ENCODE data around the gene RNASEH1.

The RNASEH1 gene

DNA sequence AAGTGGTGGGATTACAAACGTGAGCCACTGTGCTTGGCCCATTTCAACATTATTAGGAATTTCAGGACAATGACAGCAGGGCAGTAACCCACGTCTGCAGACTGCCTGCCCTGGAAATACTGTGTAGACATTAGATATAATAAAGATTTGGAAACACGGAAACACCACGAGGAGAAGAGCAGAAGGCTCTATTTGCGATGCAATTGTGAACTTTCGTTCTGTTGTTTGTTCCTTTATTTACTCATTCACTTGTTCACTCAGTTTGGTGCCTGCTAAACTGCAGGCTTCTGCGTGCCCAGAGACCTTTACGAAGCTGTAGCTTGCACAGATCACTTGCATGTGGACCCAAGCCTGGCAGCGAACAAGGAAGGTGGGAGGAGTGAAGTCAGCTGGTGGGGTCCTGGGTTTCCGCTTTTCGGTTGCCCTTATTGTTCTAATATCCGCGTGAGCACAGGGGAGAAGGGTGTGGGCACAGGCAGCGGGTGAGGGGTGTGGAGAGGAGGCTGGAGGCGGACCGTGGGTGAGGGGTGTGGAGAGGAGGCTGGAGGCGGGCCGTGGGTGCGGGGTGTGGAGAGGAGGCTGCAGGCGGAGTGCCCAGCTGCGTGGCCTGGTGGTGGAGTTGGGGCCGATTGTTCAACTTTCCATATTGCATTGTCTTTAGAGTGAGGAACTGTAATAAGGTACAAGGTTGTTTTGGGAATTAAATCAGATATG lies 40.2 kb upstream of the RNASEH1 start:
- no peak for DNase-seq (ENCODE audit: low spot score)
- Mint-ChIP-seq H3K27me3 (ENCODE audit: low read depth) (peaks cover 3% of the 10 kb centered on the region), H3K4me1 (ENCODE audit: low read depth) (peaks cover 3% of the 10 kb centered on the region), H3K9me3 (no peaks in the 10 kb centered on the region), H3K36me3 (ENCODE audit: low read depth) (no peaks in the 10 kb centered on the region), H3K4me3 (no peak overlapping the region), H3K27ac (no peak overlapping the region)

DNA sequence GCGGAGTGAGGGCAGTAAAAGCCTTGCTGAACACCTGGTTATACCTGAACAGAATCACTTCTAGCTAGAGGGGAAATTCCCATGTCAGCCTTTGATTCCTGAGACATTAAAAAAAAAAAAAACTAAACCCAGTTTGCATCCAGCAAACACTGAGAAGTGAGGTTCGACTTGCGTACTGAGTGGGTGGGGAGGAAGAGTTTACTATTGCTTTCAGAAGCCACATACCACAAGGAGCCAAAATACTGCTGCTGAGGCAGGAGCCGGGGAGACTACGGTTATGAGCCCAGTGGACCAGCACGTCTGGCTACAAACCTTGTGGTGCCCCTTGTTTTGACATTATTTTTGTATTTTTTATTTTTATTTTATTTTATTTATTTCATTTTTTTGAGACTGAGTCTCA lies 39.4 kb upstream of the RNASEH1 start:
- Mint-ChIP-seq H3K27me3 (ENCODE audit: low read depth) (peaks cover 3% of the 10 kb centered on the region), H3K4me1 (ENCODE audit: low read depth) (peaks cover 3% of the 10 kb centered on the region), H3K36me3 (ENCODE audit: low read depth) (no peaks in the 10 kb centered on the region), H3K9me3 (no peaks in the 10 kb centered on the region), H3K27ac (no peak overlapping the region), H3K4me3 (no peak overlapping the region)
- peak; percentile 31 for DNase-seq (ENCODE audit: low spot score)

GRCh38 chr2:3596901-3597417 lies 38.8 kb upstream of the RNASEH1 start:
- Mint-ChIP-seq H3K27ac (no peak overlapping the region), H3K4me3 (no peak overlapping the region), H3K4me1 (ENCODE audit: low read depth) (peaks cover 3% of the 10 kb centered on the region), H3K36me3 (ENCODE audit: low read depth) (no peaks in the 10 kb centered on the region), H3K9me3 (no peaks in the 10 kb centered on the region), H3K27me3 (ENCODE audit: low read depth) (peaks cover 3% of the 10 kb centered on the region)
- no peak for DNase-seq (ENCODE audit: low spot score)

GRCh38 chr2:3595985-3596384 lies 37.9 kb upstream of the RNASEH1 start:
- Mint-ChIP-seq H3K36me3 (ENCODE audit: low read depth) (no peaks in the 10 kb centered on the region), H3K4me3 (no peak overlapping the region), H3K4me1 (ENCODE audit: low read depth) (peaks cover 3% of the 10 kb centered on the region), H3K27me3 (ENCODE audit: low read depth) (peaks cover 3% of the 10 kb centered on the region), H3K9me3 (no peaks in the 10 kb centered on the region), H3K27ac (no peak overlapping the region)
- DNase-seq (ENCODE audit: low spot score), result peak; percentile 50

GRCh38 chr2:3595404-3595803 lies 37.3 kb upstream of the RNASEH1 start:
- Mint-ChIP-seq H3K4me3 (no peak overlapping the region), H3K27ac (no peak overlapping the region), H3K27me3 (ENCODE audit: low read depth) (peaks cover 3% of the 10 kb centered on the region), H3K36me3 (ENCODE audit: low read depth) (no peaks in the 10 kb centered on the region), H3K9me3 (no peaks in the 10 kb centered on the region), H3K4me1 (ENCODE audit: low read depth) (peaks cover 3% of the 10 kb centered on the region)
- DNase-seq (ENCODE audit: low spot score), result no peak

- Mint-ChIP-seq H3K27me3 (ENCODE audit: low read depth) (peaks cover 3% of the 10 kb centered on the region), H3K9me3 (no peaks in the 10 kb centered on the region), H3K27ac (no peak within 1 kb of the TSS), H3K4me1 (ENCODE audit: low read depth) (peaks cover 3% of the 10 kb centered on the region), H3K36me3 (ENCODE audit: low read depth) (no peaks in the 10 kb centered on the region), H3K4me3 (no peak within 1 kb of the TSS)
- no peak for DNase-seq (ENCODE audit: low spot score)
Measured at GRCh38 chr2:3594493-3595281, 36.6 kb upstream of the RNASEH1 start, which contains the start of gene COLEC11. Gene COLEC11 (plus strand): TSS chr2:3595112. CDS start chr2:3604341, 9,229 bp downstream.

DNA sequence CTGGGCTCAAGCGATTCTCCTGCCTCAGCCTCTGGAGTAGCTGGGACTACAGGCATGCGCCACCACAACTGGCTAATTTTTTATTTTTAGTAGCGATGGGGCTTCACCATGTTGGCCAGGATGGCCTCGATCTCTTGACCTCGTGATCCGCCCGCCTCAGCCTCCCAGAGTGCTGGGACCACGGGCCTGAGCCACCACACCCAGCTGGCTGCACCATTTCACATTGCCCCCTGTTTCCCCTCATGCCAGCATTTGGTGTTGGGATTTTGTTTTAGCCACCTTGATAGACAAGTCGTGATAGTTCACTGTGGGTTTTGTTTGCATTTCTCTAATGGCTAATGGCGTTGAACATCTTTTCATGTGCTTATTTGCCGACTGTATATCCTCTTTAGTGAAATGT lies 31.0 kb upstream of the RNASEH1 start:
- H3K4me1 Mint-ChIP-seq (ENCODE audit: low read depth), result no peaks in the 10 kb centered on the region
- H3K36me3 Mint-ChIP-seq (ENCODE audit: low read depth), result no peaks in the 10 kb centered on the region
- DNase-seq (ENCODE audit: low spot score), result no peak
- no peaks in the 10 kb centered on the region for H3K27me3 Mint-ChIP-seq (ENCODE audit: low read depth)
- H3K4me3 Mint-ChIP-seq, result no peak overlapping the region
- no peaks in the 10 kb centered on the region for H3K9me3 Mint-ChIP-seq
- H3K27ac Mint-ChIP-seq, result no peak overlapping the region

DNA sequence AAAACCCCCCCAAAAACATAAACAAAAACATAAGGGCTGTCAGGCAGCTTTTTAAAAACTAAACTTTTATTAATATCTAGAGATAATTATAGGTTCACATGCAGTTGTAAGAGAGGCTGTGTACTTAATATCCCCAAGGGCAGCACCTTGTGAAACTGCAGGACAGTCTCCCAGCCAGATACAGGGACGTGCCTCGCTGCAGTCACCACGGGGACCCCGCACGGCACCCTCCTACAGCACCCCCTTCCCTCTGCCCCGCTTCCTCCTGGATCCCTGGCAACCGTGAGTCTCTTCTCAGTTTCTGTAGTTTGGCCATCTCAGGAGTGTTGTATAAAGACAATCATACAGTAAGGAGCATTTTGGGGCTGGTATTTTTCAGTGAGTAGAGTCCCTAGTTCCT lies 30.0 kb upstream of the RNASEH1 start:
- H3K27me3 Mint-ChIP-seq (ENCODE audit: low read depth), result no peaks in the 10 kb centered on the region
- H3K4me1 Mint-ChIP-seq (ENCODE audit: low read depth), result no peaks in the 10 kb centered on the region
- no peaks in the 10 kb centered on the region for H3K9me3 Mint-ChIP-seq
- H3K27ac Mint-ChIP-seq, result no peak overlapping the region
- DNase-seq (ENCODE audit: low spot score), result no peak
- peaks cover 2% of the 10 kb centered on the region for H3K36me3 Mint-ChIP-seq (ENCODE audit: low read depth)
- no peak overlapping the region for H3K4me3 Mint-ChIP-seq

DNA sequence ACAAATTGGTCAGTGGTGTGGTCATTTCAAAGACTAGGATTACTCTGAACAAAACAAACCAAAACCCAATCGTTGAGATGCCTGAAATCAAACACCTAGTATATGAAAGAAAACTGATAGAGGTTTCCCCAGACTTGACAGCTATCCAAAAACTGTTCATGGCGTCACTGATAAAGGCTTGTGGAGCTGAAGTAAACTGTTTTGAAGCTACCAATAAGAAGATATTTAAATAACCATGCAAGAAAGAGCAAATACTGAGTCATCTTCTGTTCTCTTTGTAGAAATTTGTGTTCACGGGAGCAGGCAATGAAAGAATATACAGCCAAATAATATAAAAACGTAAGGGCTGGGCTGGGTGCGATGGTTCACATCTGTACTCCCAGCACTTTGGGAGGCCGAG lies 29.3 kb upstream of the RNASEH1 start:
- H3K9me3 Mint-ChIP-seq, result no peaks in the 10 kb centered on the region
- DNase-seq (ENCODE audit: low spot score), result no peak
- H3K27me3 Mint-ChIP-seq (ENCODE audit: low read depth), result no peaks in the 10 kb centered on the region
- H3K36me3 Mint-ChIP-seq (ENCODE audit: low read depth), result peaks cover 7% of the 10 kb centered on the region
- H3K4me3 Mint-ChIP-seq, result no peak overlapping the region
- H3K4me1 Mint-ChIP-seq (ENCODE audit: low read depth), result no peaks in the 10 kb centered on the region
- H3K27ac Mint-ChIP-seq, result no peak overlapping the region

GRCh38 chr2:3587021-3587420 lies 28.9 kb upstream of the RNASEH1 start:
- H3K4me3 Mint-ChIP-seq, result no peak overlapping the region
- no peaks in the 10 kb centered on the region for H3K27me3 Mint-ChIP-seq (ENCODE audit: low read depth)
- no peak for DNase-seq (ENCODE audit: low spot score)
- no peak overlapping the region for H3K27ac Mint-ChIP-seq
- H3K4me1 Mint-ChIP-seq (ENCODE audit: low read depth), result no peaks in the 10 kb centered on the region
- H3K9me3 Mint-ChIP-seq, result no peaks in the 10 kb centered on the region
- peaks cover 10% of the 10 kb centered on the region for H3K36me3 Mint-ChIP-seq (ENCODE audit: low read depth)

- Mint-ChIP-seq H3K36me3 (ENCODE audit: low read depth) (peaks cover 18% of the 10 kb centered on the region), H3K4me3 (no peak overlapping the region), H3K27ac (no peak overlapping the region), H3K9me3 (no peaks in the 10 kb centered on the region), H3K4me1 (ENCODE audit: low read depth) (peaks cover 3% of the 10 kb centered on the region), H3K27me3 (ENCODE audit: low read depth) (no peaks in the 10 kb centered on the region)
- DNase-seq (ENCODE audit: low spot score), result no peak
Measured at GRCh38 chr2:3586220-3586619, 28.1 kb upstream of the RNASEH1 start.

DNA sequence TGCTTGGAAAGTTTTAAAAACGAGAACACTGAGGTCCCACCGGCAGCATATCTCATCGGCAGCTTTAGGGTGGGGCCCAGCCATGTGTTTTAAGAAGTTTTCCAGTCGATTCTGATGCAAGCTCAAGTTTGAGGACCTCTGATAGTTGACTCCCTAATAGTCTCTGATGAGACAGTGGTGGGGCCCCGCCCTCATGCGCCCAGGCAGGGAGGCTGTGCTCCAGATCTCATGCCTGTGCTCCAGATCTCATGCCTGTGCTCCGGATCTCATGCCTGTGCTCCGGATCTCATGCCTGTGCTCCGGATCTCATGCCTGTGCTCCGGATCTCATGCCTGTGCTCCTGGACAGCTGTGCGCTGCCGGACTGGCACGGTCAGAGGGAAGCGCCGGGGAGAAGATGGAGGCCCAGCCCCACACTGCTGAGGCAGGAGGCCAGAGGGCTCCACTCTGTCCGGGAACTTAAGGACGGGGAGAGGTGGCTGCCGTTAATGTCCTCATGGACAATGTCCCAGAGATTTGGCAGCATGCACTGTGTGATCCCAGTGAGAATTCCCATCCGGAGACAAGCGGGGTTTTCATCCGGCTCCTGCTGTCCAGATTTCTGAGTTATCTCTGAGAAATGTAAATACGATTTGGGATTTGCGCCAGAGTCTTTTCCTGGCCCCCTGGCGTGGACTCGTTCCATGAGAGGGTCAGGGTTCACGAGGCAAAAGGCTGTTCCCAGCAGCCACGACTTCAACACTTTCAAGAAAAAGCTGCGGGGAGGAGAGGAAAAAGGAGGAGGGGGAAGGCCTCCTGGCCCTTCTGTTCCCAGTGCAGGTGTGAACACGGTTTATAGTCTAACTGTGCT lies 27.4 kb upstream of the RNASEH1 start:
- H3K4me1 Mint-ChIP-seq (ENCODE audit: low read depth), result peaks cover 3% of the 10 kb centered on the region
- no peaks in the 10 kb centered on the region for H3K9me3 Mint-ChIP-seq
- H3K4me3 Mint-ChIP-seq, result no peak overlapping the region
- DNase-seq (ENCODE audit: low spot score), result no peak
- H3K27ac Mint-ChIP-seq, result no peak overlapping the region
- H3K27me3 Mint-ChIP-seq (ENCODE audit: low read depth), result no peaks in the 10 kb centered on the region
- H3K36me3 Mint-ChIP-seq (ENCODE audit: low read depth), result peaks cover 25% of the 10 kb centered on the region

GRCh38 chr2:3584608-3585260 lies 26.6 kb upstream of the RNASEH1 start:
- peaks cover 32% of the 10 kb centered on the region for H3K36me3 Mint-ChIP-seq (ENCODE audit: low read depth)
- H3K9me3 Mint-ChIP-seq, result no peaks in the 10 kb centered on the region
- no peak for DNase-seq (ENCODE audit: low spot score)
- H3K27me3 Mint-ChIP-seq (ENCODE audit: low read depth), result no peaks in the 10 kb centered on the region
- H3K27ac Mint-ChIP-seq, result no peak overlapping the region
- no peak overlapping the region for H3K4me3 Mint-ChIP-seq
- H3K4me1 Mint-ChIP-seq (ENCODE audit: low read depth), result peaks cover 5% of the 10 kb centered on the region
